Measurements from ENCODE around the gene GRAMD2A.

The GRAMD2A gene

GRCh38 chr15:72202302-72202701, 4.7 kb upstream of the GRAMD2A start:
- no peaks in the 10 kb centered on the region for H3K9me3 ChIP-seq (ENCODE audit: control insufficient read depth, insufficient read depth, low read depth, low read length)
- peaks cover 74 to 93% of the 10 kb centered on the region in 2 experiments for H3K36me3 ChIP-seq (ENCODE audit: control insufficient read depth in 2 of 2, insufficient read depth in 1 of 2, low read length in 2 of 2)
- no peak for TF ChIP-seq ZNF404 (tag by site-specific recombination; IDR thresholded peaks at IDR 0.05)
- TF ChIP-seq GLIS2 (tag by site-specific recombination; IDR thresholded peaks at IDR 0.05), result peak; percentile 33; the same call in 1 of the 2 replicates
- peak overlapping the region; percentile 17; the same call in 1 of the 2 replicates for H3K27ac ChIP-seq (ENCODE audit: extremely low read depth, low read depth, low read length)
- no peak overlapping the region for H3K4me3 ChIP-seq (ENCODE audit: low read depth, low read length)
- CTCF ChIA-PET, result interaction anchor here (0.6 to 1.6 kb wide), 3 partner anchors 24 to 71 kb away, joined by 3 to 4 read pairs (median 3); no protein-coding TSS in a partner anchor
- POLR2A ChIA-PET, result interaction anchor here (1.0 kb wide), 1 partner anchor 24 kb away, joined by 3 read pairs; no protein-coding TSS in a partner anchor
- no peaks in the 10 kb centered on the region; the same call in 1 of the 2 replicates for H3K4me1 ChIP-seq (ENCODE audit: control insufficient read depth, insufficient read depth, low read length)

GRCh38 chr15:72201391-72201921, 3.9 kb upstream of the GRAMD2A start:
- H3K36me3 ChIP-seq (ENCODE audit: control insufficient read depth in 2 of 2, insufficient read depth in 1 of 2, low read length in 2 of 2), result peaks cover 73 to 84% of the 10 kb centered on the region in 2 experiments
- peak overlapping the region; percentile 49; the same call in 1 of the 2 replicates for H3K27ac ChIP-seq (ENCODE audit: extremely low read depth, low read depth, low read length)
- H3K4me3 ChIP-seq (ENCODE audit: low read depth, low read length), result no peak overlapping the region
- CTCF ChIA-PET, result interaction anchor here (0.9 to 4.3 kb wide), 6 partner anchors 14 to 259 kb away, joined by 3 to 35 read pairs (median 4); no protein-coding TSS in a partner anchor
- H3K9me3 ChIP-seq (ENCODE audit: control insufficient read depth, insufficient read depth, low read depth, low read length), result no peaks in the 10 kb centered on the region
- no peaks in the 10 kb centered on the region; the same call in 1 of the 2 replicates for H3K4me1 ChIP-seq (ENCODE audit: control insufficient read depth, insufficient read depth, low read length)
- POLR2A ChIA-PET, result interaction anchor here (0.6 to 3.0 kb wide), 4 partner anchors 25 to 514 kb away, joined by 3 to 22 read pairs (median 8); partner anchors contain the start of gene PKM
- TF ChIP-seq ZXDB (tag by site-specific recombination; IDR thresholded peaks at IDR 0.05) (no peak), SCRT2 (tag by site-specific recombination; IDR thresholded peaks at IDR 0.05) (peak; percentile 99), BCL11A (tag by site-specific recombination; IDR thresholded peaks at IDR 0.05; ENCODE audit: low read depth) (0 out of 2 replicates have a peak, but pooled peaks have one; percentile 6), ZBTB6 (tag by site-specific recombination; IDR thresholded peaks at IDR 0.05) (no peak), ZNF146 (tag by site-specific recombination; IDR thresholded peaks at IDR 0.05) (no peak), KLF9 (tag by site-specific recombination; IDR thresholded peaks at IDR 0.05; ENCODE audit: low read depth) (no peak), ZNF18 (tag by site-specific recombination; IDR thresholded peaks at IDR 0.05) (no peak), SCRT1 (tag by site-specific recombination; IDR thresholded peaks at IDR 0.05; ENCODE audit: borderline replicate concordance) (peak; percentile 100)

GRCh38 chr15:72200395-72201237, 3.0 kb upstream of the GRAMD2A start:
- H3K27ac ChIP-seq (ENCODE audit: extremely low read depth, low read depth, low read length), result peak overlapping the region; percentile 49; the same call in 1 of the 2 replicates
- H3K4me1 ChIP-seq (ENCODE audit: control insufficient read depth, insufficient read depth, low read length), result no peaks in the 10 kb centered on the region; the same call in 1 of the 2 replicates
- ChIA-PET CTCF (interaction anchor here (0.6 to 4.3 kb wide), 21 partner anchors 8 to 309 kb away, joined by 3 to 35 read pairs (median 4); no protein-coding TSS in a partner anchor), POLR2A (interaction anchor here (0.5 to 3.0 kb wide), 3 partner anchors 27 to 94 kb away, joined by 5 to 22 read pairs (median 12); partner anchors contain the start of gene PKM)
- peaks cover 65 to 76% of the 10 kb centered on the region in 2 experiments for H3K36me3 ChIP-seq (ENCODE audit: control insufficient read depth in 2 of 2, insufficient read depth in 1 of 2, low read length in 2 of 2)
- no peaks in the 10 kb centered on the region for H3K9me3 ChIP-seq (ENCODE audit: control insufficient read depth, insufficient read depth, low read depth, low read length)
- TF ChIP-seq ZNF571 (tag by site-specific recombination; IDR thresholded peaks at IDR 0.05) (no peak), ZBTB48 (tag by site-specific recombination; IDR thresholded peaks at IDR 0.05) (peak; percentile 30; the same call in 1 of the 2 replicates), ZNF155 (tag by site-specific recombination; IDR thresholded peaks at IDR 0.05) (no peak), YY2 (tag by site-specific recombination; IDR thresholded peaks at IDR 0.05) (no peak), ZNF335 (tag by site-specific recombination; conservative IDR thresholded peaks at IDR 0.05) (no peak), GLIS2 (tag by site-specific recombination; IDR thresholded peaks at IDR 0.05) (peak; percentile 56; the same call in 1 of the 2 replicates)
- no peak overlapping the region for H3K4me3 ChIP-seq (ENCODE audit: low read depth, low read length)

All from HEK293 (cell line).